Stomach (tissue), 4 donors: ENCODE data around the gene ZFP14.
"Not testable (repeated sequence)": the region's sequence is repeated elsewhere in the genome, so short reads cannot be mapped to it uniquely, and the experiment has no call there.

Source experiments
- CTCF ChIP-seq, 7 experiments: fragments of 450-650 bp in 4 of 7; fragments of 200-600 bp in 3 of 7; sonication (generic) in 3 of 7; IDR thresholded peaks; one replicate each; pipeline ENCODE4 v1.5.1; 2016 to 2019; ENCODE audit warnings: antibody characterized with exemption in 7 of 7, control low read depth in 2 of 7, mild to moderate bottlenecking in 1 of 7
- EP300 ChIP-seq: sonication (generic); formaldehyde crosslinking; IDR thresholded peaks from one replicate; pipeline ENCODE4 v1.6.1; 2017; ENCODE audit warnings: antibody characterized with exemption
- POLR2A ChIP-seq, 4 donors: fragments of 450-650 bp; IDR thresholded peaks; one replicate each; pipeline ENCODE4 v1.6.1; 2016; ENCODE audit warnings: antibody characterized with exemption in 4 of 4, control low read depth in 2 of 4, mild to moderate bottlenecking in 1 of 4, moderate library complexity in 1 of 4
- POLR2AphosphoS5 ChIP-seq, 3 donors: sonication (generic); formaldehyde crosslinking; IDR thresholded peaks; one replicate each; pipeline ENCODE4 v1.6.1; 2016; ENCODE audit warnings: antibody characterized with exemption in 3 of 3

- not testable (repeated sequence) for TF ChIP-seq POLR2A (IDR thresholded peaks at IDR 0.05); POLR2AphosphoS5 (IDR thresholded peaks at IDR 0.05); CTCF (IDR thresholded peaks at IDR 0.05); EP300
Observed at GRCh38 chr19:36292317-36292716, 86.7 kb downstream of the ZFP14 start.
